ENCODE data around the gene GP1BA. TPM values are rescaled to one million over a fixed set of nuclear protein-coding genes. Genes with fewer than 3 reads are reported as not detected.
"Not testable (repeated sequence)": the region's sequence is repeated elsewhere in the genome, so short reads cannot be mapped to it uniquely, and the experiment has no call there.

The GP1BA gene
- polyA plus RNA-seq, 1 donor from 2014 or later = 0.26 TPM

DNA sequence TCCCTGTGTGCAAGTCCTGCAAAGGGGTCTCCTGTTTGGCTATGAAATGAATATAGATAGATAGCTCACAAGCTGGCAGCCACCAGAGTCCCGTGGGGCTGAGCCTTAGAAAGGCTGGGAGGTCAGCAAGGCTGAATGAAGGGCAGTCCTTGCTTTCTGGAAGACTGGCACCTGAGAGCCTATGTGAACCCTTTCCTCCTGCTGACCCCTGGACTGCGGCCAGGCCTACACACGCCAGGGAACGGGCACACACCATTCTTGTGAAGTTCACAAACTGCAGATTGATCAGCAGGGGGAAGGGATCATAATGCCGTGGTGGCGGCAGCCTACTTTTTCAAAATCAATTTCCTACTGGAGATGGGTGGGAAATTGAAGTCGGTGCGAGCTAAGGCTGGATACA lies 33.7 kb upstream of the GP1BA start:
- Mint-ChIP-seq H3K4me1 (peaks cover 14 to 19% (median 18%) of the 10 kb centered on the region in 3 donors), H3K9me3 (no peaks in the 10 kb centered on the region), H3K36me3 (peaks cover 3% of the 10 kb centered on the region), H3K27me3 (no peaks in the 10 kb centered on the region), H3K4me3 (peak overlapping the region; percentile 60 to 91 (median 88)), H3K27ac (peak overlapping the region in 2 of 3 donors; percentile 85 to 86)

DNA sequence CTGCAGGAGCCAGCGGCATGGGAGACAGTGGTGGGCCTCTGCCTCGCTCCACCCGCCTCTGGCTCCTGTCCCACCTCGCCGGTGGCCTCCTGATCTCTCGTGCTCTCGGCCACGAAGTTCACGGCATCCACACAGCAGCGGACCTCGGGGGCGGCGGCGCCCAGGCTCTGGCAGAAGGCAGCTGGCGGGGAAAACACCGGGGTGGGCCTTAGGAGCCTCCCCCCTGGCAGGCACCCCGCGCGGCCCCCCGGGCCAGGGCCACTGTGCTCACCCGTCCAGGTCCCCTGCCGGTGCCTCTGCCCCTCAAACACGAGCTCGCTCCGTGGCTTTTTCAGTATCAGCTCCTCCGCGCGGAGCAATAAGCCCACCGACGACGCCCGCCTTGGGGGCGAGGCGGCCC lies 33.1 kb upstream of the GP1BA start:
- no peaks in the 10 kb centered on the region for H3K9me3 Mint-ChIP-seq
- peak overlapping the region; percentile 87 to 98 (median 94) for H3K4me3 Mint-ChIP-seq
- no peaks in the 10 kb centered on the region for H3K27me3 Mint-ChIP-seq
- peaks cover 17 to 22% (median 21%) of the 10 kb centered on the region in 3 donors for H3K4me1 Mint-ChIP-seq
- H3K36me3 Mint-ChIP-seq = peaks cover 3% of the 10 kb centered on the region
- peak overlapping the region in 2 of 3 donors; percentile 98 to 99 for H3K27ac Mint-ChIP-seq

DNA sequence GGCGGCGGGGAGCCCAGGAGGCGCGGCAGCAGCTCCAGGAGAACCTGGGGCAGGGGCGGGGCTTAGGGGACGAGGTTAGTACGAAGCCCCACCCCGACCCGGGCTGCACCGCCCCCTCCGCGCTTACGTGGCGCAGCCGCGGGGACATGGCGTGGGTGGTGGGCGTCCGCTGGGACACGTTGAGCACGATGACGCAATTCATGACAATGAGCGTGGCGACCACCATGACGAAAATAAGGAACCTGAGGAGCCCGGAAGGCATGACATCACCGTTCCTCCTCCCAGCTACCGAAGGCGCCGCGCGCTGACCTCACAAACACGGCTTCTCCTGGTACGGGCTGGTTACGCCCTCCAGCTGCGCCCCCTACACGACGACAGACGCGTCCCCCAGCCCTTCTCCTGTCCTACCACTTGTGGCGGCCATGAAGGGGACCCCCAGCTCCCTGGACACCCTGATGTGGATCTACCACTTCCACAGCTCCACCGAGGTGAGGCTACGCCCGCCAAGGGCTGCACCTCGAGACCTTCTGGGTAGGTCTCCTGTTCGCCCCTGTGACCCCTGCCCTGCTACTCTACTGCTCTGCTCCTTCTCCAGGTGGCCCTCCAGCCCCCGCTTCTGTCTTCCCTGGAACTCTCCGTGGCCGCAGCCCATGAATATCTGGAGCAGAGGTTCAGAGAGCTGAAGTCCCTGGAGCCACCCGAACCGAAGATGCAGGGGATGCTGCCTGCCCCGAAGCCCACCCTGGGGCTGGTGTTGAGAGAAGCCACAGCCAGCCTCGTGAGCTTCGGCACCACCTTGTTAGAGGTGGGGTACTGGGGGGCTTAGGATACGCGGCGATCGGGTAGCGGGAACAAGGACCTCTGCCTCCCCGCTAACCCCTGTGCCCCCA lies 32.5 kb upstream of the GP1BA start, which contains the start of gene C17orf107:
Gene C17orf107 (plus strand): TSS at position 196 of the 890 bp plus-strand sequence. CDS start 227 bp downstream, at position 423.
- peaks cover 17 to 22% (median 21%) of the 10 kb centered on the region in 3 donors for H3K4me1 Mint-ChIP-seq

DNA sequence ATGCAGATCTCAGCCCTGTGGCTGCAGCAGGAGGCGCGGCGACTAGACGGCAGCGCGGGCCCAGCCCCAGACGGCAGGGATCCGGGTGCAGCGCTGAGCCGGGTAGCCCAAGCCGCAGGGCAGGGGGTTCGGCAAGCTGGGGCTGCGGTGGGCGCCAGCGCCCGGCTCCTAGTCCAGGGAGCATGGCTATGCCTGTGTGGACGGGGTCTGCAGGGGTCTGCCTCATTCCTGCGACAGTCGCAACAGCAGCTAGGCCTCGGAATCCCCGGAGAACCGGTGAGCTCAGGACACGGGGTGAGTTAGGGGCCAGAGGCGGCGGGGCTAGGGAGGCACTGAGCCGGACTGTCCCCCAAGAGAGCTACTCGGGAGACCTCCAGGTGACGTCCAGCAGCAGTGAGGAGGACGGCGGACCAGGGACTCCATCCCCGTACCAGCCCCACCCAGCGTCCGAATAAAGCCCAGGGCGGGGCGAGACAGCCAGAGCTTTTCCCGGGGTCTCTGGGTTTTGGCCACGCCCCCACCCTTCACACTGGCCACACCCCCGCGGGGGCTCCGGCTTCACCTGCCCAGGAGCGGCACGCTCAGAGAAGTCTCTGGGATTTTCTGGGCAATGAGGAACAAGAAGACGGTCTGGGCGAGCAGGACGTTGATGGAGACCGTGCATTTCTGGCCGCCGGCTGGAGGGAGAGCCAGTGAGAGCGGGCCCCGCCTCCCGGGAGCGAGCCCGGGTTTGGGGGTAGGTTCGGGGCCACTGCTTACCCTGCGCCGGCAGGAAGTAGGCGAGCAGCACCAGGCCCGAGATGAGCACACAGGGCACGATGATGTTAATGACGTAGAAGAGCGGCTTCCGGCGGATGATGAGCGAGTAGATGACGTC lies 31.6 kb upstream of the GP1BA start:
- Mint-ChIP-seq H3K36me3 (peaks cover 3% of the 10 kb centered on the region), H3K9me3 (no peaks in the 10 kb centered on the region), H3K27ac (peak overlapping the region; percentile 76 to 99 (median 98)), H3K4me1 (peaks cover 17 to 22% (median 21%) of the 10 kb centered on the region in 3 donors), H3K27me3 (no peaks in the 10 kb centered on the region), H3K4me3 (peak overlapping the region; percentile 91 to 98 (median 96))

More for the DNA sequence above, 32.5 kb upstream of the GP1BA start, which contains the start of gene C17orf107:
- peak within 1 kb of the TSS; percentile 86 to 99 (median 98) for H3K27ac Mint-ChIP-seq
- H3K36me3 Mint-ChIP-seq = peaks cover 3% of the 10 kb centered on the region
- no peaks in the 10 kb centered on the region for H3K9me3 Mint-ChIP-seq
- H3K27me3 Mint-ChIP-seq = no peaks in the 10 kb centered on the region
- peak within 1 kb of the TSS; percentile 91 to 98 (median 96) for H3K4me3 Mint-ChIP-seq

DNA sequence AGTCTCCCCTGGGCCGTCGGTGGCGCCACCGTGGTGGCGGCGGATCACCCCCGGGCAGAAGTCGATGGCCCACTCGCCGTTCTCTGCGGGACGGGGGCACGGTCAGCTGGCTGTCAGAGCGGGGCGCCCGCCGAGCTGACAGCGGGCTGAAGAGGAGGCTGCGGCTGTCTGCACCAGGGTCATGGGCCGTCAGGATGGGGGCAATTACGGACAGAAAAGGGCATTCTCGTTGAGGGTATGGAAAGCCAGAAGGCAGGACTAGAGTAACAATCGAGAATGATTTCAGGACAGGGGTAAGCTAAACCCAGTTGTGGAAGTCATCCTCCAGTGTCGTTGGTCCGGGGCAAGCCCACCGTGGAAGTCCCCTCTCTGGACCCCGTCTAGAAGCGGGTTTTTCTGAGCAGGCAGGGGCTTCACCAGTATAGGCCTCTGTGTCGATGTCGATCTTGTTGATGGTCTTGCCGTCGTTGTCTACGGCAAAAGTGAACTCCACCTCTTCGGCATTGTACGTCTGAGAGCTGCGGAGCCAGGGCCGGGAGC lies 30.9 kb upstream of the GP1BA start:
- Mint-ChIP-seq H3K9me3 (no peaks in the 10 kb centered on the region), H3K27me3 (no peaks in the 10 kb centered on the region), H3K36me3 (peaks cover 4% of the 10 kb centered on the region), H3K27ac (peak overlapping the region; percentile 71 to 91 (median 76)), H3K4me3 (peak overlapping the region; percentile 81 to 97 (median 91)), H3K4me1 (peaks cover 17 to 22% (median 21%) of the 10 kb centered on the region in 3 donors)

DNA sequence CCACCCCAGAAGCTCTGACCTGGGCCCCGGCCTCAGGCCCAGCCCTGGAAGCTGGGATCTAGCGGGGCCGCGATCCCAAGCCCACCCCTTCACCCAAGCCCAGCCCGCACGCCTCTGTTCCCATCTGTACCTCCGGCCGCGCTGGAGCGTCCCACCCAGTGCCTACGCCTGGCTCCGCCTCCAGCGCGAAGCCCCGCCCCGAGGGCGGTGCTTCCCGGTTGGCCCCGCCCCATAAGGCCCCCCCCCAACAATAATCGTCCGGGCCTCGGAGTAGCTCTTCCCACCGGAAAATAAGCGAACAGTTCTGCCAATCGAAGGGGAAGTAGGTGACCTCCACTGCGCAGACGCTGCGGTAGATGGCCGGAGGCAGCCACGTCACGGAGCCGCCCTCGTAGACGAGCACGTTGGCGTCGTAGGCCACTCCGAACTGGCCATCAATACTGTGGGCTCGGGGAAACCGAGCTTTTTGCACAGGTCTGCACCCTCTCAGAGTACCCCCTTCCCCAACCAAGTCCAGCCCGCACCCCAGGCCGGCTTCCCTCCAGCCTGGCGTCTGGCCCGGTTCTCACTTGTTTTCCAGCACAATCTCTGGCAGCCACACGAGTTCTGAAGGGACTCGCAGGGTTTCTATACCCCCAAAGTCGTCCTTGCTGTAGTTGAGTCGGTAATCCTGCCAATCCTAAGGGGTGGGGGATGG lies 30.3 kb upstream of the GP1BA start:
- no peaks in the 10 kb centered on the region for H3K27me3 Mint-ChIP-seq
- H3K4me1 Mint-ChIP-seq = peaks cover 17 to 22% (median 21%) of the 10 kb centered on the region in 3 donors
- H3K36me3 Mint-ChIP-seq = peaks cover 4% of the 10 kb centered on the region
- peak overlapping the region in 3 of 4 donors; percentile 80 to 97 (median 94) for H3K4me3 Mint-ChIP-seq
- H3K9me3 Mint-ChIP-seq = no peaks in the 10 kb centered on the region
- H3K27ac Mint-ChIP-seq = peak overlapping the region; percentile 71 to 91 (median 73)

DNA sequence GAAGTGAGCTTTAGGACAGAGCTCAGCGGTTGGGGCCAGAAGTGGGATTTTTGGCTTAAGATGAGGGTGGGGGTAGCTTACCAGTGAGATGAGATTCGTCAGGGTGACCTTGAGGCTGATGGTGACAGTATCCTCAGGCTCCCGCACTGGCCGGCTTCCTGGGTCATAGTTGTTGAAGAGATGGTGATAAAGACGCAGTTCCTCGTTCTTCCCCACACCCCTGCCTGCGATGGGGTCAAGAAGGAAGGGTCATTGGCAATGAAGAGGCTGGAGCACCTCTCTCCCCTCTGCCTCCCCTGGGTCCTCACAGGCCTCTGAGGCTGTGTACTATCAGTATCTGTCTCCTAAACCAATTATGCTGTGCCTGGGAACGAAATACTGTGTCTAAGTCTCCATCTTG lies 29.5 kb upstream of the GP1BA start:
- Mint-ChIP-seq H3K9me3 (no peaks in the 10 kb centered on the region), H3K27ac (peak overlapping the region; percentile 39 to 91 (median 71)), H3K36me3 (peaks cover 3% of the 10 kb centered on the region), H3K27me3 (no peaks in the 10 kb centered on the region), H3K4me1 (peaks cover 17 to 22% (median 21%) of the 10 kb centered on the region in 3 donors), H3K4me3 (peak overlapping the region; percentile 25 to 97 (median 83))

DNA sequence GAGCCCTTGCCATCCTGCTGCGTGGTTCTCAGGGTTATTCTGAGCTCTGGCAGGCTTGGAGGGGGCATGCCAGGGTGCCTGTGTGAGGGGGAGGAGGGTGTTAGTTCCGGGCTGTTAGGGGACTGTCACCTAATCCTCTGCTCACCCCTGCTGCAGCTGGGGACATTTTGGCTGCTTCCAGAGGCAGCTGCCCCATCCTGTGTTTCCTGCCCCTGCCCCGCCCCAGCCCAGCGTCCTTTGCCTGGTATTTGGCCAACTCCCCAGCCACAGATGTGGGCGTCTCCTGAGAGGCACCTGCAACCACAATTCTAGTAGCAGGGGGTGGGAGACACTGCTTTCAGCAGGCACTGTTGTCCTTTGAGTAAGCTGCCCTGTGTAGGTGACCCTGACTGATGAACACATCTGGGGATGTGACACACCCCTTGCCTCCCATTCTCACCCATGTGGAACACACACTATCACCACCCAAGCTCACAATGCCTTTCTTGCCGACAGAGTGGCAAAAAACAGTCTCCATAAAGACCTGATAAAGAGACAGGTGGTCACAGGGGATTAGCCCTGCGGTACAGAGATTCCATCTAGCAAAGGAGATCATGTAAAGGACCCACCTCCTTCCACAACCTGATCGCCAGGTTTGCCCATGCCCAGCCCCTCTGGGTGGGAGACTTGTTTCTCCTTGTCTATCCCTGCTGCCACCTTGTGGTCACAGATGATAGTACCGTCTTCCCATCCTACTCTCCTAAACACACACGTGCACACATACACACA lies 28.8 kb upstream of the GP1BA start, which contains the start of gene CHRNE:
Gene CHRNE (minus strand): TSS at position 48 of the 768 bp plus-strand sequence. CDS start 35 bp downstream, at position 13.
- peak within 1 kb of the TSS; percentile 62 to 97 (median 90) for H3K4me3 Mint-ChIP-seq
- no peaks in the 10 kb centered on the region for H3K9me3 Mint-ChIP-seq
- no peaks in the 10 kb centered on the region for H3K27me3 Mint-ChIP-seq
- H3K4me1 Mint-ChIP-seq = peaks cover 17 to 21% (median 21%) of the 10 kb centered on the region in 3 donors
- peaks cover 3% of the 10 kb centered on the region for H3K36me3 Mint-ChIP-seq
- peak within 1 kb of the TSS; percentile 71 to 91 (median 82) for H3K27ac Mint-ChIP-seq

DNA sequence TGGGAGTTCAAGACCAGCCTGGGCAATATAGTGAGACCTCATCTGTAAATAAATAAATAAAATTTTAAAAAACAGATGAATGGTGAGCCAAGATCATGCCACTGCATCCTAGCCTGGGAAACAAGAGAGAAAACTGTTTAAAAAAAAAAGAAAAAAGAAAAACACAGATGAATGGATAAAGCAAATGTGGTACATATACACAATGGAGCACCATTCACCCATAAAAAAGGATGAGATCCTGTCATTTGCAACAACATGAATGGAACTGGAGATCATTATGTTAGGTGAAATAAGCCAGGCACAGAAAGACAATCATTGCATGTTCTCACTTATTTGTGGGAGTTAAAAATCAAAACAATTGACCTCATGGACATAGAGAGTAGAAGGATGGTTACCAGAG lies 25.4 kb upstream of the GP1BA start:
- not testable (repeated sequence) for H3K27ac Mint-ChIP-seq, H3K36me3 Mint-ChIP-seq, H3K9me3 Mint-ChIP-seq, H3K4me3 Mint-ChIP-seq, H3K27me3 Mint-ChIP-seq
- H3K4me1 Mint-ChIP-seq = peaks cover 11 to 15% (median 11%) of the 10 kb centered on the region in 3 donors

DNA sequence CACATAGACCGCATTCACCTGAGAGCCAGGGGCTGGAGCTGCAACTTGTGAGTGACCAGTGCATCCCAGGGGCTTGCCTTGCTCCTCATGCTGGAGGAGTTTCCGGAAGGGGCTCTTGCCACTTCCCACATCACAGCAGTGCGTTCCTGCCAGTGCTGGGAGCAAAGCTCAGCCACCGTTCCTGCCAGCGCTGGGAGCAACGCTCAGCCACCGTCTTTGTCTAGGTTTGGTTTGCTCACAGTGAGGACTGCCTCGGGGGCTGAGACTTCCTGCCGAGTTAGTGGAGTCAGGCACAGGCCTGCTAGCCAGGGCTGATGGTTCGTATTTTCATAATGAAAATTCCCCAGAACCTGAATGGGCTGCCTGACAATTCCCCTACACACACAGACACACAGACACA lies 23.8 kb upstream of the GP1BA start:
- Mint-ChIP-seq H3K36me3 (peaks cover 3% of the 10 kb centered on the region), H3K4me3 (no peak overlapping the region), H3K27ac (no peak overlapping the region), H3K27me3 (no peaks in the 10 kb centered on the region), H3K9me3 (no peaks in the 10 kb centered on the region), H3K4me1 (peaks cover 3 to 4% (median 3%) of the 10 kb centered on the region in 3 donors)

DNA sequence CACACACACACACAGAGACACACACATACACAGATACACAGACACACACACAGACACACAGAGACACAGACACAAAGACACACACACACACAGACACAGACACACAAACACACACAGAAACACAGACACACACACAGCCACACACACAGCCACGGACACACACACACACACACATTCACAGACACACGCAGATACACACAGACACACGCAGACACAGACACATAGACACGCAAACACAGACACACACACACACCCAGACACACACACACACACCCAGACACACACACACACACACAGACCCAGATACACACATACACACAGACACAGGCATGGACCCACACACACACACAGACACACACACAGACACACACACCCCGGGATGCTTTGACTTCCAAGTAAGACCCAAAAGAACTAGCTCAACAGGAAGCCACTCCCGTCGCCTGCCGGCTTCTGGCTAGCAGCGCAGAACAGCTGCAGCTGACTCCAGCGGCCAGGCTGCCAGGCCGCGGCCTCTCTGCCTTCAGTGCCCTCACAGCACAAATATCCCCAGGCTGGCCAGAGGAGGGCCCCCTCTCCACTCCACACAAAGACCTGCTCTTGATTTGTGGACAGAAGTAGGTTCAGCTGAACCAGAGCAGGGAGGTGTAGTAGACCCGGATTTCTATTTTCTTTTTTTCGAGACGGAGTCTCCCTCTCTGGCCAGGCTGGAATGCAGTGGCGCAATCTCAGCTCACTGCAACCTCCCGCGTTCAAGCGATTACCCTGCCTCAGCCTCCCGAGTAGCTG lies 23.2 kb upstream of the GP1BA start:
- no peak overlapping the region for H3K4me3 Mint-ChIP-seq
- H3K4me1 Mint-ChIP-seq = no peaks in the 10 kb centered on the region
- H3K36me3 Mint-ChIP-seq = peaks cover 3% of the 10 kb centered on the region
- H3K27me3 Mint-ChIP-seq = no peaks in the 10 kb centered on the region
- H3K9me3 Mint-ChIP-seq = no peaks in the 10 kb centered on the region
- H3K27ac Mint-ChIP-seq = no peak overlapping the region

DNA sequence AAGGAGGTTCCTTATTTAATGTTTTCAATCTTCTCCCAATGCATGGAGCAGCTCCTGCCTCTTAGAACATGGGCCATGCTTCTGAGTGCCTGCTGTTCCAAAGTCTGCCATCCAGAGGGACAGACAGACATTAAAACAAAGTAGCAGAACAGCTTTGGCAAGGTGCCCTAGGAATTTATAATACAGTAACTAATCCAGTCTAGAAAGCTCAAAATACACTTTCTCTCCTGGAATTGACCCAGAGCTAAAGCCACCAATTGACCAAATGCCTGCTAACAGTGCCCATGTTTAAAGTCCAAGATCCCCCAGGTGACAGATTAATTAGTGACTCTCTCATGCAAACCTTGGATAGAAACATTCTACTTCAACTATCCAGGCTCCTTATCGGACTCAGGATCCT lies 18.1 kb upstream of the GP1BA start:
- Mint-ChIP-seq H3K27me3 (no peaks in the 10 kb centered on the region), H3K36me3 (peaks cover 2% of the 10 kb centered on the region), H3K4me3 (no peak overlapping the region), H3K9me3 (no peaks in the 10 kb centered on the region), H3K4me1 (no peaks in the 10 kb centered on the region), H3K27ac (no peak overlapping the region)

DNA sequence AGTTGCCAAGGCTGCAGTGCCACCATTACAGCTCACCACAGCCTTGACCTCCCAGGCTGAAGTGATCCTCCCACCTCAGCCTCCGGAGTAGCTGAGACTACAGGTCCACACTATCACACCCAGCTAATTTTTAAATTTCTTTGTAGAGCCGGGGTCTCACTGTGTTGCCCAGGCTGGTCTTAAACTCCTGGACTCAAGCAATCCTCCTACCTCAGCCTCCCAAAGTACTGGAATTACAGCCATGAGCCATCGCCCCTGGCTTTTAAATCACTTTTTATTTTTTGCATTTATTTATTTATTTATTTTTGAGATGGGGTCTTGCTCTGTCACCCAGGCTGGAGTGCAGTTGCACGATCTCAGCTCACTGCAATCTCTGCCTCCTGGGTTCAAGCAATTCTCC lies 17.5 kb upstream of the GP1BA start:
- not testable (repeated sequence) for H3K4me1 Mint-ChIP-seq, H3K27ac Mint-ChIP-seq, H3K36me3 Mint-ChIP-seq, H3K27me3 Mint-ChIP-seq, H3K4me3 Mint-ChIP-seq, H3K9me3 Mint-ChIP-seq
